B cell (primary cell): ENCODE results near the gene USP37. TPM values are rescaled to one million over a fixed set of nuclear protein-coding genes. Genes with fewer than 3 reads are reported as not detected.
A peak's percentile ranks its signal among the peaks of the same experiment; 100 is the strongest.

Experiments
- ATAC-seq: fragments of 200-7000 bp; cut with Tn5 transposase; one replicate; pipeline ENCODE4 v1.10.0; 2021; ENCODE audit warnings: low read depth, mild to moderate bottlenecking, moderate number of reproducible peaks, moderate library complexity
- CTCF ChIA-PET: fragments of 350-600 bp; sonication (Branson Sonifier 250); formaldehyde crosslinking; loops from one replicate; lab custom pipeline; 2021; ENCODE audit warnings: antibody characterized with exemption, inconsistent platforms; lab: Charles Lee
- POLR2A ChIA-PET: fragments of 350-600 bp; sonication (Branson Sonifier 250); formaldehyde crosslinking; loops from one replicate; lab custom pipeline; 2021; ENCODE audit warnings: antibody characterized with exemption; lab: Charles Lee
- DNase-seq: peaks from one replicate; pipeline ENCODE4 v3.0.0; 2013
- H2AFZ ChIP-seq: 2 replicates; pipeline ENCODE4 v1.6.1; 2012; ENCODE audit warnings: mild to moderate bottlenecking, low read depth, low read length; ENCODE audit not compliant: insufficient read depth, poor library complexity, severe bottlenecking
- H3K27ac ChIP-seq, 2 donors: 1 replicate in 1 of 2; 2 replicates in 1 of 2; pipeline ENCODE4 v1.5.1; 2012 to 2013; ENCODE audit warnings: low read length in 2 of 2, mild to moderate bottlenecking in 2 of 2, moderate library complexity in 1 of 2
- H3K27me3 ChIP-seq, 4 experiments: fragments of 200-600 bp in 1 of 4; sonication (generic) in 1 of 4; replicated peaks in 1 of 4; 1 replicate in 2 of 4; 2 replicates in 2 of 4; pipeline versions ENCODE4 v1.6.1 to v1.7.0; 2013 to 2016; ENCODE audit warnings: low read length in 3 of 4, mild to moderate bottlenecking in 2 of 4, mixed read lengths in 1 of 4, moderate library complexity in 1 of 4; ENCODE audit not compliant: insufficient read depth in 4 of 4, control insufficient read depth in 3 of 4; ENCODE audit errors: control extremely low read depth in 1 of 4
- H3K36me3 ChIP-seq, 2 experiments: replicated peaks in 1 of 2; 1 replicate in 1 of 2; 2 replicates in 1 of 2; pipeline versions ENCODE4 v1.6.1 to v1.7.1; 2013; ENCODE audit warnings: low read length in 1 of 2; ENCODE audit not compliant: insufficient read depth in 2 of 2, control insufficient read depth in 1 of 2; ENCODE audit errors: control extremely low read depth in 1 of 2, extremely low read depth in 1 of 2
- H3K4me1 ChIP-seq, 2 donors: fragments of 200-600 bp in 1 of 2; sonication (generic) in 1 of 2; 1 replicate in 1 of 2; 2 replicates in 1 of 2; pipeline versions ENCODE4 v1.5.1 to v1.6.1; 2013 to 2017; ENCODE audit warnings: low read length in 2 of 2; ENCODE audit not compliant: control insufficient read depth in 2 of 2, insufficient read depth in 2 of 2
- H3K4me2 ChIP-seq: replicated peaks from 2 replicates; pipeline ENCODE3; 2012; ENCODE audit warnings: mild to moderate bottlenecking, low read depth, low read length; ENCODE audit not compliant: poor library complexity, severe bottlenecking
- H3K4me3 ChIP-seq, 5 experiments: fragments of 200-600 bp in 1 of 5; sonication (generic) in 1 of 5; 1 replicate in 3 of 5; 2 replicates in 2 of 5; pipeline versions ENCODE4 v1.5.1 to v1.7.0; 2011 to 2016; ENCODE audit warnings: low read length in 4 of 5, mild to moderate bottlenecking in 4 of 5, low read depth in 2 of 5, control low read depth in 1 of 5, moderate library complexity in 1 of 5; ENCODE audit not compliant: insufficient read depth in 1 of 5; ENCODE audit errors: control extremely low read depth in 1 of 5, extremely low read depth in 1 of 5
- H3K79me2 ChIP-seq: fragments of 200-600 bp; sonication (generic); one replicate; pipeline ENCODE4 v1.6.0; 2016; ENCODE audit warnings: low read length; ENCODE audit not compliant: control insufficient read depth, insufficient read depth
- H3K9ac ChIP-seq: fragments of 200-600 bp; sonication (generic); 2 replicates; pipeline ENCODE4 v1.6.1; 2017; ENCODE audit warnings: mild to moderate bottlenecking, low read length, moderate library complexity
- H3K9me3 ChIP-seq, 3 donors: one replicate each; pipeline versions ENCODE4 v1.6.1 to v1.7.1; 2013; ENCODE audit warnings: low read length in 2 of 3; ENCODE audit not compliant: control insufficient read depth in 2 of 3, insufficient read depth in 1 of 3; ENCODE audit errors: control extremely low read depth in 1 of 3
- H4K20me1 ChIP-seq: 2 replicates; pipeline ENCODE4 v1.6.0; 2012; ENCODE audit warnings: mild to moderate bottlenecking, low read length; ENCODE audit not compliant: insufficient read depth, control insufficient read depth, poor library complexity, severe bottlenecking
- H3K27ac Mint-ChIP-seq: one replicate; pipeline ENCODE4 v1.8.0; 2021; ENCODE audit warnings: mixed read lengths
- H3K27me3 Mint-ChIP-seq: one replicate; pipeline ENCODE4 v1.8.0; 2021; ENCODE audit warnings: mixed read lengths
- H3K4me1 Mint-ChIP-seq: one replicate; pipeline ENCODE4 v1.8.0; 2021; ENCODE audit warnings: mixed read lengths
- H3K4me3 Mint-ChIP-seq: one replicate; pipeline ENCODE4 v1.8.0; 2021; ENCODE audit warnings: mixed read lengths
- H3K9me3 Mint-ChIP-seq: one replicate; pipeline ENCODE4 v1.8.0; 2022; ENCODE audit warnings: mixed read lengths; ENCODE audit not compliant: insufficient read depth
- CTCF ChIP-seq: fragments of 200-600 bp; IDR thresholded peaks from one replicate; pipeline ENCODE4 v1.8.0; 2022; ENCODE audit warnings: antibody characterized with exemption, mild to moderate bottlenecking
- EZH2 ChIP-seq: IDR thresholded peaks from 2 replicates; pipeline ENCODE4 v1.6.1; 2012; ENCODE audit warnings: borderline replicate concordance, low read depth, mild to moderate bottlenecking, moderate library complexity, low read length; ENCODE audit not compliant: insufficient read depth, poor library complexity, severe bottlenecking
- WGBS: methylation state at CpG from one replicate; pipeline ENCODE4 v1.1.5; 2013; ENCODE audit warnings: missing lambda C conversion rate; ENCODE audit not compliant: insufficient coverage; 5-methylcytosine and 5-hydroxymethylcytosine counted together
- intact Hi-C: fragments of 100-400 bp; cut with micrococcal nuclease; formaldehyde crosslinking; loops from one replicate; pipeline ENCODE4 v1.10.0; 2022
- polyA plus RNA-seq: library from polyadenylated mRNA; depleted of rRNA; stranded (reverse); fragments of >200 nt; gene quantifications from 2 replicates; pipeline ENCODE4 v1.2.3, GENCODE V29; 2012
- total RNA-seq, 2 donors: library from RNA; stranded (reverse); fragments of 120-200 nt in 1 of 2; gene quantifications; 1 replicate in 1 of 2; 2 replicates in 1 of 2; pipeline versions ENCODE4 v1.2.3 to v1.2.4, GENCODE V29; 2013 to 2022

USP37 gene
- total and polyA plus RNA-seq, 2 donors (not counting 1 experiment from before 2014, with no cell fraction given): 3.1 to 29.0 TPM

GRCh38 chr2:218406949-218407618 lies 161.1 kb downstream of the USP37 start:
- peak overlapping the region; percentile 64 for H2AFZ ChIP-seq
- DNase-seq: no peak
- ChIA-PET POLR2A (interaction anchor here (0.7 to 2.0 kb wide), 3 partner anchors 11 to 678 kb away, joined by 4 to 5 read pairs (median 5); partner anchors contain the start of gene TMBIM1), CTCF (interaction anchor here (1.1 to 1.8 kb wide), 5 partner anchors 59 to 280 kb away, joined by 3 to 6 read pairs (median 3); no protein-coding TSS in a partner anchor)
- H3K9ac ChIP-seq: peak overlapping the region; percentile 49
- H3K27me3 ChIP-seq: no peaks in the 10 kb centered on the region
- Mint-ChIP-seq H3K9me3 (no peaks in the 10 kb centered on the region), H3K27me3 (no peaks in the 10 kb centered on the region), H3K4me3 (peak overlapping the region; percentile 88), H3K4me1 (peaks cover 42% of the 10 kb centered on the region), H3K27ac (peak overlapping the region; percentile 90)
- H3K79me2 ChIP-seq: peaks cover 5% of the 10 kb centered on the region
- TF ChIP-seq EZH2: no peak
- TF ChIP-seq CTCF: no peak
- H4K20me1 ChIP-seq: peaks cover 27% of the 10 kb centered on the region
- H3K27ac ChIP-seq: peak overlapping the region; percentile 62 to 82
- peaks cover 25 to 41% of the 10 kb centered on the region in 2 donors for H3K4me1 ChIP-seq
- H3K36me3 ChIP-seq: peaks cover 2 to 28% of the 10 kb centered on the region in 2 experiments
- intact Hi-C loops: loop anchor here (1.0 to 2.0 kb wide), 6 partner anchors 11 to 490 kb away; partner anchors contain the start of genes CNOT9, TTLL4 and USP37
- ATAC-seq: no peak
- peak overlapping the region; percentile 96 for H3K4me2 ChIP-seq
- peak overlapping the region; percentile 15 to 72 (median 53) for H3K4me3 ChIP-seq
- whole genome bisulfite sequencing: 9% methylated on average over 10 of the region's 13 CpGs
- H3K9me3 ChIP-seq: no peaks in the 10 kb centered on the region
